Thoracic aorta (tissue), 2 donors: ENCODE results near the gene CNGB1. TPM values are rescaled to one million over a fixed set of nuclear protein-coding genes. Genes with fewer than 3 reads are reported as not detected.

ENCODE experiments used
- ATAC-seq: fragments of 150-250 bp; one replicate; pipeline ENCODE4 v1.8.0; 2017; ENCODE audit warnings: low read depth; ENCODE audit not compliant: insufficient number of reproducible peaks, low FRiP score
- DNase-seq: peaks from one replicate; pipeline ENCODE4 v3.0.0-alpha.2; 2020; ENCODE audit warnings: low spot score
- H3K27ac ChIP-seq, 2 donors: fragments of 200-600 bp; sonication (generic); 1 replicate in 1 of 2; 2 replicates in 1 of 2; pipeline ENCODE4 v1.5.1; 2016; ENCODE audit warnings: mild to moderate bottlenecking in 2 of 2, moderate library complexity in 2 of 2
- H3K27me3 ChIP-seq: fragments of 200-600 bp; sonication (generic); replicated peaks from 2 replicates; pipeline ENCODE4 v1.6.0; 2016; ENCODE audit warnings: mild to moderate bottlenecking; ENCODE audit not compliant: insufficient read depth
- H3K36me3 ChIP-seq: fragments of 200-600 bp; sonication (generic); one replicate; pipeline ENCODE4 v1.5.1; 2016
- H3K4me1 ChIP-seq, 2 donors: fragments of 200-600 bp; sonication (generic); 1 replicate in 1 of 2; 2 replicates in 1 of 2; pipeline versions ENCODE4 v1.5.1 to v1.6.0; 2016; ENCODE audit warnings: low read depth in 2 of 2, mild to moderate bottlenecking in 1 of 2; ENCODE audit not compliant: control insufficient read depth in 1 of 2
- H3K4me3 ChIP-seq: fragments of 200-600 bp; sonication (generic); 2 replicates; pipeline ENCODE4 v1.5.1; 2016; ENCODE audit warnings: mild to moderate bottlenecking
- H3K9me3 ChIP-seq: fragments of 200-600 bp; sonication (generic); 2 replicates; pipeline ENCODE4 v1.5.1; 2016
- total RNA-seq, 2 donors: library from RNA; depleted of rRNA; stranded (reverse); fragments of >200 nt; gene quantifications; one replicate each; pipeline versions ENCODE4 v1.1.0 to v1.2.3, GENCODE V29; 2016
- TF ChIP-seq, protein P1 (sequence below): fragments of 200-600 bp; sonication (generic); IDR thresholded peaks from one replicate; pipeline ENCODE4 v1.5.1; 2019; ENCODE audit warnings: antibody characterized with exemption

Gene CNGB1
- total RNA-seq, 2 donors from 2014 or later = not detected

DNA sequence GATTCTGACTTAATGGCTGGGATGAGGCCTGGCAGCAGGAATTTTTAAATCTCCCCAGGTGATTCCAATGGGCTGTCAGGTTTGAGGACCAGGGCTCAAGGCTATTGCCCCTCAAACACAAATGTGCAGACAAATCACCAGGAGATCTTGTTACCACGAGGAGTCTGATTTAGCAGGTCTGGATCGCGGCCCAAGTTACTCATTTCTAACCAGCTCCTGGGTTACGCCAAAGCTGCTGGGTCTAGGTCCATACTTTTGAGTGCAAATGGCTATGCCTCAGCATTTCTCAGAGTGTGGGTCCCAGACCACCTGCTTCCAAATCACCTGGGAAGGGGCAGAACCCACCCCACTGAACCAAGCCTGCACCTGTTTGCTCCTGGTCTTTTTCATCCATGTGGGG lies 33.1 kb downstream of the CNGB1 start:
- no peaks in the 10 kb centered on the region for H3K27me3 ChIP-seq
- DNase-seq = no peak
- no peaks in the 10 kb centered on the region for H3K36me3 ChIP-seq
- H3K27ac ChIP-seq = no peak overlapping the region
- H3K4me1 ChIP-seq = peaks cover 0 to 9% of the 10 kb centered on the region in 2 donors
- no peak overlapping the region for H3K4me3 ChIP-seq
- TF ChIP-seq, protein P1, sequence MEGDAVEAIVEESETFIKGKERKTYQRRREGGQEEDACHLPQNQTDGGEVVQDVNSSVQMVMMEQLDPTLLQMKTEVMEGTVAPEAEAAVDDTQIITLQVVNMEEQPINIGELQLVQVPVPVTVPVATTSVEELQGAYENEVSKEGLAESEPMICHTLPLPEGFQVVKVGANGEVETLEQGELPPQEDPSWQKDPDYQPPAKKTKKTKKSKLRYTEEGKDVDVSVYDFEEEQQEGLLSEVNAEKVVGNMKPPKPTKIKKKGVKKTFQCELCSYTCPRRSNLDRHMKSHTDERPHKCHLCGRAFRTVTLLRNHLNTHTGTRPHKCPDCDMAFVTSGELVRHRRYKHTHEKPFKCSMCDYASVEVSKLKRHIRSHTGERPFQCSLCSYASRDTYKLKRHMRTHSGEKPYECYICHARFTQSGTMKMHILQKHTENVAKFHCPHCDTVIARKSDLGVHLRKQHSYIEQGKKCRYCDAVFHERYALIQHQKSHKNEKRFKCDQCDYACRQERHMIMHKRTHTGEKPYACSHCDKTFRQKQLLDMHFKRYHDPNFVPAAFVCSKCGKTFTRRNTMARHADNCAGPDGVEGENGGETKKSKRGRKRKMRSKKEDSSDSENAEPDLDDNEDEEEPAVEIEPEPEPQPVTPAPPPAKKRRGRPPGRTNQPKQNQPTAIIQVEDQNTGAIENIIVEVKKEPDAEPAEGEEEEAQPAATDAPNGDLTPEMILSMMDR = no peak
- ATAC-seq = no peak
- no peaks in the 10 kb centered on the region for H3K9me3 ChIP-seq

DNA sequence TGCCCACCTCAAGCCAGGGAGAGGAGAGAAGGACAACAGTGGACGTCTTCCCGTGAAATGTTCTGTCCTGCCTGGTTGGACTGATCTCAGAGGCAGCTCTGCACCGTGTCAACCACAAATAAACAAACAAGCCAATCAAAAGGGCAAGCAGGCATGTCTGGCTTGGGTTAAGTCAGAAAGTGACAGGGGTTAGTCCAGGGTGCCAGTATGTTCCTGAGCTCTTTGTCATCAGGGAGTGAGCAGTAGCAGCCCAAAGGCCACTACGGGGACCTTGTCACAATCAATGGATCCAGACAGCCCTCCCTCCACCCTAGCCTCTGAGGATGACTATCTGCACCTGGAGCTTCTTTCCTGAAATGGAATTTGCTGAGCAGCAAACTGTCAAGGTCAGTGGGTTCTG lies 35.0 kb downstream of the CNGB1 start:
- no peak for DNase-seq
- Histone ChIP-seq H3K4me3 (no peak overlapping the region), H3K36me3 (no peaks in the 10 kb centered on the region), H3K27ac (no peak overlapping the region), H3K4me1 (peaks cover 0 to 9% of the 10 kb centered on the region in 2 donors), H3K27me3 (no peaks in the 10 kb centered on the region), H3K9me3 (no peaks in the 10 kb centered on the region)
- TF ChIP-seq, protein P1 = no peak
- no peak for ATAC-seq

DNA sequence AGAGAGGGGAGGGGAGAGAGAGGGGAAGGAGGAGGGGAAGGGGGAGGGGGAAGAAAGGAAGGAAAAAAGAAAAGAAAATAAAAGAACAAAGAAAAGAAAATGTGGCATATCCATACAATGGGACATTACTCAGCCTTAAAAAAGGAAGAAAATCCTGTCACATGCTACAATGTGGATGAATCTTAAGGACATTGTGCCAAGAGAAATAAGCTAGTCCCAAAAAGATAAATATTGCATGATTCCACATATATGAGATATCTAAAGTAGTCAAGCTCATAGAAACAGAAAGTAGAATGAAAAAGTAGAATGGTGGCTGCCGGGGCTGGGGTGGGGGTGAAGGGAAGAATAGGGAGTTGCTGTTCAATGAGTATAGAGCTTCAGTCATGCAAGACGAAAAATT lies 40.4 kb downstream of the CNGB1 start:
- TF ChIP-seq, protein P1 = no peak
- Histone ChIP-seq H3K27ac (no peak overlapping the region), H3K36me3 (no peaks in the 10 kb centered on the region), H3K9me3 (no peaks in the 10 kb centered on the region), H3K4me3 (no peak overlapping the region), H3K27me3 (no peaks in the 10 kb centered on the region), H3K4me1 (no peaks in the 10 kb centered on the region)
- ATAC-seq = no peak
- no peak for DNase-seq

DNA sequence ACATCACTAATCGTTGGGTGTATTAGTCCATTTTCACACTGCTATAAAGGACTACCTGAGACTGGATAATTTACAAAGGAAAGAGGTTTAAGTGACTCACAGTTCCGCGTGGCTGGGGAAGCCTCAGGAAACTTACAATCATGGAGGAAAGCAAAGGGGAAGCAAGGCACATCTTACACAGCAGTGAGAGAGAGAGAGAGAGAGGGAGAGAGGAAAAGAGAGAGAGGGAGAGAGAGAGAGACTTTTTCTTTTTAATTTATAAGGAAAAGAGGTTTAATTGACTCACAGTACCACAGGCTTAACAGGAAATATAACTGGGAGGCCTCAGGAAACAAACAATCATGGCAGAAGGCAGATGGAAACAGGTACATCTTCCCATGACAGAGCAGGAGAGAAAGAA lies 41.7 kb downstream of the CNGB1 start:
- Histone ChIP-seq H3K4me3 (no peak overlapping the region), H3K27me3 (no peaks in the 10 kb centered on the region), H3K9me3 (no peaks in the 10 kb centered on the region), H3K36me3 (no peaks in the 10 kb centered on the region), H3K27ac (no peak overlapping the region), H3K4me1 (no peaks in the 10 kb centered on the region)
- ATAC-seq = no peak
- DNase-seq = no peak
- TF ChIP-seq, protein P1 = no peak

DNA sequence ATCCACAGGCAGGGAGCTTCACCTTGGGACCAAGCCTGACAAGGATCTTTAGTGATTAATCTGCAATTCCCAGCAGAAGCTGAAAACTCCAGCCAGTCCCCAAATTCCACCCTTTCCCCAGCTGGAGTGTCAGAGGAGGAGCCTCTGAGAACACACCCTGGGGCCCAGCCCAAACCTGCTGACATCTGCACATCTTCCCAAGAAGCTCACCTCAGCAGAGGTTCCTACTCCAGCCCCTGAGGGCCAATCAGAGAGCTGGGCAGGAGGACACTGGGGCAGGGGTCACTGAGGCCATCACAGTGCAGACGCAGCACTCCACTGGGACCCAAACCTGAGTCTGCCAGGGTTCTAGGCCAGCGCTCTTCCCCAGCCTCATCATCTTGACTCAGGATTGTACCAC lies 44.9 kb downstream of the CNGB1 start:
- Histone ChIP-seq H3K36me3 (no peaks in the 10 kb centered on the region), H3K4me3 (no peak overlapping the region), H3K27me3 (no peaks in the 10 kb centered on the region), H3K4me1 (no peaks in the 10 kb centered on the region), H3K9me3 (no peaks in the 10 kb centered on the region), H3K27ac (no peak overlapping the region)
- ATAC-seq (no peak), DNase-seq (no peak)
- TF ChIP-seq, protein P1 = no peak
